ENCODE measurements around the gene ELK4.

DNA sequence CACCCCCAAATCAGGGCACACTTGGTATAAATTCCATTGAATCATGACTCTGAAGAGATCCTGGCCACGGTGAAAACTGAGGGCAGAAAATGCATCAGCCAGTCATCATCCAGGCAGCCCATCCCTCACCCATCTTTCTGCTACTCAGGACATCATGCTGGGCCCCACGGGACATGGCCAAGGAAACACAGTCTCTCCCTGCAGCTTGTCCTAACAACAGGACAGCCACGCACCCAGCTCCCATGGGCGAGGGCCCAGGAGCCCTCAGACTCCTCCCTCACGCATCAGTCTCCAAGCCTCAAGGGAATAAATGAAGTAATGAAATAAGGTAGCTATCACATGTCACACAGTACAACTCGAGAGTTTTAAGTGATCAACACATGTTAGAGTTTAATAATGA is 37.8 kb downstream of the ELK4 start:
- no peak for TF ChIP-seq CTCF (IDR thresholded peaks at IDR 0.05 in 8 of 11, conservative IDR thresholded peaks at IDR 0.05 in 3 of 11)
- no peak for TF ChIP-seq POLR2A (IDR thresholded peaks at IDR 0.05)
